ENCODE measurements around the gene MLXIP. TPM values are rescaled to one million over a fixed set of nuclear protein-coding genes. Genes with fewer than 3 reads are reported as not detected.

Gene MLXIP
- total RNA-seq, 1 donor from 2014 or later: 34.2 TPM

GRCh38 chr12:122058549-122059149 lies 19.9 kb upstream of the MLXIP start:
- TF ChIP-seq CTCF (IDR thresholded peaks at IDR 0.05; ENCODE audit: insufficient read depth, low read length, poor library complexity, severe bottlenecking): no peak
- Histone ChIP-seq H3K4me3 (ENCODE audit: low read depth, low read length) (no peak overlapping the region), H3K36me3 (ENCODE audit: control insufficient read depth, insufficient read depth, low read length) (peaks cover 5% of the 10 kb centered on the region), H3K27me3 (ENCODE audit: control insufficient read depth, insufficient read depth, low read length) (no peaks in the 10 kb centered on the region)
- no peak for DNase-seq (ENCODE audit: low read depth)

- no peak for TF ChIP-seq CTCF (IDR thresholded peaks at IDR 0.05; ENCODE audit: insufficient read depth, low read length, poor library complexity, severe bottlenecking)
- H3K4me3 ChIP-seq (ENCODE audit: low read depth, low read length): no peak overlapping the region
- no peaks in the 10 kb centered on the region for H3K27me3 ChIP-seq (ENCODE audit: control insufficient read depth, insufficient read depth, low read length)
- no peak for DNase-seq (ENCODE audit: low read depth)
- peaks cover 5% of the 10 kb centered on the region for H3K36me3 ChIP-seq (ENCODE audit: control insufficient read depth, insufficient read depth, low read length)
Observed at GRCh38 chr12:122059203-122059960, 19.2 kb upstream of the MLXIP start.

GRCh38 chr12:122060081-122060501 lies 18.5 kb upstream of the MLXIP start:
- no peak for TF ChIP-seq CTCF (IDR thresholded peaks at IDR 0.05; ENCODE audit: insufficient read depth, low read length, poor library complexity, severe bottlenecking)
- Histone ChIP-seq H3K27me3 (ENCODE audit: control insufficient read depth, insufficient read depth, low read length) (no peaks in the 10 kb centered on the region), H3K4me3 (ENCODE audit: low read depth, low read length) (no peak overlapping the region), H3K36me3 (ENCODE audit: control insufficient read depth, insufficient read depth, low read length) (peaks cover 5% of the 10 kb centered on the region)
- DNase-seq (ENCODE audit: low read depth): no peak

GRCh38 chr12:122061253-122061652 lies 17.3 kb upstream of the MLXIP start:
- TF ChIP-seq CTCF (IDR thresholded peaks at IDR 0.05; ENCODE audit: insufficient read depth, low read length, poor library complexity, severe bottlenecking): no peak
- Histone ChIP-seq H3K36me3 (ENCODE audit: control insufficient read depth, insufficient read depth, low read length) (peaks cover 5% of the 10 kb centered on the region), H3K27me3 (ENCODE audit: control insufficient read depth, insufficient read depth, low read length) (no peaks in the 10 kb centered on the region), H3K4me3 (ENCODE audit: low read depth, low read length) (no peak overlapping the region)
- no peak for DNase-seq (ENCODE audit: low read depth)

- no peak for TF ChIP-seq CTCF (IDR thresholded peaks at IDR 0.05; ENCODE audit: insufficient read depth, low read length, poor library complexity, severe bottlenecking)
- peaks cover 5% of the 10 kb centered on the region for H3K36me3 ChIP-seq (ENCODE audit: control insufficient read depth, insufficient read depth, low read length)
- DNase-seq (ENCODE audit: low read depth): no peak
- H3K4me3 ChIP-seq (ENCODE audit: low read depth, low read length): peak overlapping the region; percentile 4
- no peaks in the 10 kb centered on the region for H3K27me3 ChIP-seq (ENCODE audit: control insufficient read depth, insufficient read depth, low read length)
Observed at GRCh38 chr12:122062832-122063693, 15.5 kb upstream of the MLXIP start.

Measured in kidney epithelial cell (primary cell).